Tibial nerve (tissue), 4 donors: Measurements from ENCODE around the gene OPCML.

Experiments used
- CTCF ChIP-seq, 5 experiments: fragments of 200-600 bp in 3 of 5; fragments of 450-650 bp in 2 of 5; sonication (generic) in 3 of 5; IDR thresholded peaks; one replicate each; pipeline ENCODE4 v1.5.1; 2016 to 2019; ENCODE audit warnings: antibody characterized with exemption in 5 of 5, mild to moderate bottlenecking in 3 of 5, moderate library complexity in 2 of 5
- EP300 ChIP-seq, 2 donors: sonication (generic); formaldehyde crosslinking; IDR thresholded peaks; one replicate each; pipeline ENCODE4 v1.6.1; 2017; ENCODE audit warnings: antibody characterized with exemption in 2 of 2, mild to moderate bottlenecking in 1 of 2

DNA sequence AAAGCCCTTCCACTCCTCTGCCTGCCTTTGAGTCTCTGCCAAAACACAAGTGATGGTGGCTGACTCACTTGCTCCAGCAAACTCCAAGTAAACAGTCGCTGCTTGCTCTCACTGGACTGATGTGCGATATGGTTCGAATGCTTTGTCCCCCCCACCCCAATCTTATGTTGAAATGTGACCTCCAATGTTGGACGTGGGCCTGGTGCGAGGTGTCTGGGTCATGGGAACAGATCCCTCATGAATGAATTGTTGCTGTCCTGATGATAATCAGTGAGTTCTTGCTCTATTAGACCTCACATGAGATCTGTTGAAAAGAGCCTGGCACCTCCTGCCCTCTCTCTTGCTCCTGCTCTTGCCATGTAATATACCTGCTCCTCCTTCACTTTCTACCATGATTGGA lies 747.9 kb downstream of the OPCML start:
- no peak for TF ChIP-seq CTCF (IDR thresholded peaks at IDR 0.05)
- TF ChIP-seq EP300 (IDR thresholded peaks at IDR 0.05): no peak
